ENCODE results near the gene TSTD2.

DNA sequence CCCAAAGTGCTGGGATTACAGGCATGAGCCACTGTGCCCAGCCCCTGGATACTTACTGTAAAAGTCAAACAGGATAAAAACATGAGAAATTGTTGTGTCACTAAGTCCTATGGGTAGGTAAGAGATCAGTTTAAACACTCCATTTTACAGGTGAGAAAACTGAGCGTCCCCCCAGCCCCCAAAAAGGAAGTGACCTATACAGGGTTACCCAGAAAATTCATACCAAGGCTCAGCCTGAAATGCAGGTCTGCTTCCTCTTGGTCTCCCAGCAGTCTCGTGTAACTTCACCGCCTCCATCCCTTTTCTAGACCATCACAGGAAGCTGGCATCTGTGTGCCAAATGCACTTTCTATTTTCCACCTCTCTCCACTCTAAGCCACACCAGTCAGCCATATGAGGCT is 74.5 kb downstream of the TSTD2 start:
- TF ChIP-seq, protein P1, sequence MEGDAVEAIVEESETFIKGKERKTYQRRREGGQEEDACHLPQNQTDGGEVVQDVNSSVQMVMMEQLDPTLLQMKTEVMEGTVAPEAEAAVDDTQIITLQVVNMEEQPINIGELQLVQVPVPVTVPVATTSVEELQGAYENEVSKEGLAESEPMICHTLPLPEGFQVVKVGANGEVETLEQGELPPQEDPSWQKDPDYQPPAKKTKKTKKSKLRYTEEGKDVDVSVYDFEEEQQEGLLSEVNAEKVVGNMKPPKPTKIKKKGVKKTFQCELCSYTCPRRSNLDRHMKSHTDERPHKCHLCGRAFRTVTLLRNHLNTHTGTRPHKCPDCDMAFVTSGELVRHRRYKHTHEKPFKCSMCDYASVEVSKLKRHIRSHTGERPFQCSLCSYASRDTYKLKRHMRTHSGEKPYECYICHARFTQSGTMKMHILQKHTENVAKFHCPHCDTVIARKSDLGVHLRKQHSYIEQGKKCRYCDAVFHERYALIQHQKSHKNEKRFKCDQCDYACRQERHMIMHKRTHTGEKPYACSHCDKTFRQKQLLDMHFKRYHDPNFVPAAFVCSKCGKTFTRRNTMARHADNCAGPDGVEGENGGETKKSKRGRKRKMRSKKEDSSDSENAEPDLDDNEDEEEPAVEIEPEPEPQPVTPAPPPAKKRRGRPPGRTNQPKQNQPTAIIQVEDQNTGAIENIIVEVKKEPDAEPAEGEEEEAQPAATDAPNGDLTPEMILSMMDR (IDR thresholded peaks at IDR 0.05; ENCODE audit: low read length), result no peak
- TF ChIP-seq EZH2 (optimal IDR thresholded peaks at IDR 0.05; ENCODE audit: low read depth, low read length), result no peak
- TF ChIP-seq EZH2phosphoT487 (IDR thresholded peaks at IDR 0.05; ENCODE audit: low read length), result no peak

Measured in MM.1S (cell line).